HepG2 (cell line): ENCODE results near the gene NR5A2. TPM values are rescaled to one million over a fixed set of nuclear protein-coding genes. Genes with fewer than 3 reads are reported as not detected.

Experiments used
- AHDC1 ChIP-seq: sonication (generic); formaldehyde crosslinking; IDR thresholded peaks from 2 replicates; pipeline ENCODE4 v1.5.1; 2020; ENCODE audit warnings: mild to moderate bottlenecking, missing genetic modification reagents, borderline replicate concordance
- CHCHD3 ChIP-seq: sonication (generic); formaldehyde crosslinking; IDR thresholded peaks from 2 replicates; pipeline ENCODE4 v1.8.0; 2022; ENCODE audit warnings: mild to moderate bottlenecking, missing genetic modification reagents, moderate library complexity
- FOXC1 ChIP-seq: sonication (generic); formaldehyde crosslinking; IDR thresholded peaks from 2 replicates; pipeline ENCODE4 v1.8.0; 2022; ENCODE audit warnings: mild to moderate bottlenecking, missing genetic modification reagents, borderline replicate concordance
- HOXA5 ChIP-seq: sonication (generic); formaldehyde crosslinking; IDR thresholded peaks from 2 replicates; pipeline ENCODE4 v1.4.0; 2020; ENCODE audit warnings: missing genetic modification reagents
- KDM5B ChIP-seq: sonication (generic); formaldehyde crosslinking; IDR thresholded peaks from 2 replicates; pipeline ENCODE4 v1.4.0; 2020; ENCODE audit warnings: missing genetic modification reagents, mild to moderate bottlenecking, borderline replicate concordance
- KLF9 ChIP-seq: IDR thresholded peaks from 2 replicates; pipeline ENCODE4 v1.6.1; 2016; ENCODE audit warnings: low read depth
- PPARG ChIP-seq: conservative IDR thresholded peaks from 2 replicates; pipeline ENCODE4 v1.6.1; 2016; ENCODE audit warnings: missing biosample characterization, missing genetic modification reagents
- PRMT3 ChIP-seq: sonication (generic); formaldehyde crosslinking; IDR thresholded peaks from 2 replicates; pipeline ENCODE4 v1.8.1; 2022; ENCODE audit warnings: low read depth, mild to moderate bottlenecking, moderate library complexity, missing genetic modification reagents, borderline replicate concordance
- SMARCE1 ChIP-seq: fragments of 450-650 bp; IDR thresholded peaks from 2 replicates; pipeline ENCODE4 v1.6.1; 2017; ENCODE audit warnings: borderline replicate concordance
- ZNF687 ChIP-seq: sonication (generic); formaldehyde crosslinking; IDR thresholded peaks from 2 replicates; pipeline ENCODE4 v1.5.1; 2020; ENCODE audit warnings: mild to moderate bottlenecking, missing genetic modification reagents, moderate library complexity
- ZNF746 ChIP-seq: sonication (generic); formaldehyde crosslinking; IDR thresholded peaks from 2 replicates; pipeline ENCODE4 v1.8.0; 2022; ENCODE audit warnings: mild to moderate bottlenecking, missing genetic modification reagents
- polyA plus RNA-seq, 8 experiments: library from polyadenylated mRNA; depleted of rRNA in 3 of 8; stranded (reverse) in 7 of 8; unstranded in 1 of 8; fragments of >200 nt; fragmentation: Illumina TruSeq in 4 of 8; extraction: Trizol in 4 of 8; gene quantifications; 2 replicates each; pipeline versions ENCODE4 v1.2.1 to v1.2.3, GENCODE V29; 2011 to 2016; ENCODE audit warnings: low read depth in 4 of 8, missing spikeins in 1 of 8, mixed read lengths in 1 of 8; ENCODE audit not compliant: insufficient read depth in 1 of 8
- total RNA-seq, 5 experiments: library from RNA; depleted of rRNA; stranded (reverse); fragments of >200 nt; fragmentation: Illumina TruSeq; extraction: Trizol; gene quantifications; 2 replicates each; pipeline ENCODE4 v1.2.3, GENCODE V29; 2016; ENCODE audit warnings: low read depth in 1 of 5
- TF ChIP-seq, protein P1 (sequence below): sonication (generic); formaldehyde crosslinking; conservative IDR thresholded peaks from 2 replicates; pipeline ENCODE4 v1.4.0; 2020; ENCODE audit warnings: missing genetic modification reagents

The NR5A2 gene
- total and polyA plus RNA-seq, 2 of the 13 experiments (the other 11 are each of a cell fraction or from before 2014, with no cell fraction given), result 0.24 to 2.8 TPM

DNA sequence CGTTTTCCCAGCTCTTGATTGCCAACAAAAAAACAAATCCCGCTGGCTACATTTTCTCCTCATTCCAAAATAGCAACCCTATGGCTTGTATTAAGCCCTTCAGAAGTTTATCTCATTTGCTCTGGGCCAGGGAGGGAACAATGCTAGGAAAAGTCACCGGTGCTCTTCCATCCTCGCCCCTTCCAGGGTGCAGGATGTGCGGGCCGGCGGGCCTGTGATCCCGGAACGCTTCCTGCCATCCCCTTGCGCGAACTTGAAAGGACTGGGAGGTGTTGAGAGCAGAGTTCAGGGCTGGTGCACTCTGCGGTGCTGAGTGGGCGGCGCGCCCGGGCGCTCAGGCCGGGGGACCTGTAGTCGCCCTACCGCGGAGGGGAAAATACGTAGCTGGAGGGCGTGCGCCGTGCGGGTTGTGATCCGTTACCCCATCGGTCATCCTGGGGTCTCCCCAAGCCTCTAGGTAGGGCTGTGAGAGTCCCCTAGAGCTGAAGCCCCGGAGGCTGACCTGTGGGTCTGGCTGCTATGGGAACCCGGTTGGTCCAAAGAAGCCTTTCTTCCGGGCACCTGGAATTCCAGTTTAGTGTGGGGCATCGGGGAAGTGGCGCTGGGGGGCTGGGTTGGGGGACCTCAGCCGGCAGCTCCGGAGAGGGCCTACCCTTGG is 13.1 kb downstream of the NR5A2 start (continued):
- TF ChIP-seq ZNF687 (peak; percentile 74), SMARCE1 (no peak), ZNF746 (CRISPR knock-in tag) (peak; percentile 43; the same call in 1 of the 2 replicates), PRMT3 (no peak), HOXA5 (CRISPR knock-in tag) (no peak), PPARG (peak; percentile 53; the same call in 1 of the 2 replicates), KLF9 (no peak), AHDC1 (CRISPR knock-in tag) (peak; percentile 82; the same call in 1 of the 2 replicates), CHCHD3 (no peak), KDM5B (peak; percentile 52; the same call in 1 of the 2 replicates), FOXC1 (peak; percentile 41; the same call in 1 of the 2 replicates)
- TF ChIP-seq, protein P1, sequence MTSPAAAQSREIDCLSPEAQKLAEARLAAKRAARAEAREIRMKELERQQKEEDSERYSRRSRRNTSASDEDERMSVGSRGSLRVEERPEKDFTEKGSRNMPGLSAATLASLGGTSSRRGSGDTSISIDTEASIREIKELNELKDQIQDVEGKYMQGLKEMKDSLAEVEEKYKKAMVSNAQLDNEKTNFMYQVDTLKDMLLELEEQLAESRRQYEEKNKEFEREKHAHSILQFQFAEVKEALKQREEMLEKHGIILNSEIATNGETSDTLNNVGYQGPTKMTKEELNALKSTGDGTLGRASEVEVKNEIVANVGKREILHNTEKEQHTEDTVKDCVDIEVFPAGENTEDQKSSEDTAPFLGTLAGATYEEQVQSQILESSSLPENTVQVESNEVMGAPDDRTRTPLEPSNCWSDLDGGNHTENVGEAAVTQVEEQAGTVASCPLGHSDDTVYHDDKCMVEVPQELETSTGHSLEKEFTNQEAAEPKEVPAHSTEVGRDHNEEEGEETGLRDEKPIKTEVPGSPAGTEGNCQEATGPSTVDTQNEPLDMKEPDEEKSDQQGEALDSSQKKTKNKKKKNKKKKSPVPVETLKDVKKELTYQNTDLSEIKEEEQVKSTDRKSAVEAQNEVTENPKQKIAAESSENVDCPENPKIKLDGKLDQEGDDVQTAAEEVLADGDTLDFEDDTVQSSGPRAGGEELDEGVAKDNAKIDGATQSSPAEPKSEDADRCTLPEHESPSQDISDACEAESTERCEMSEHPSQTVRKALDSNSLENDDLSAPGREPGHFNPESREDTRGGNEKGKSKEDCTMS, result peak; percentile 74; the same call in 1 of the 2 replicates
